Brain microvascular endothelial cell (primary cell): ENCODE results near the gene RRH.

Experiments used
- DNase-seq: peaks from one replicate; pipeline ENCODE4 v3.0.0-alpha.2; 2020
- H3K27ac ChIP-seq: fragments of 250-450 bp; sonication (Bioruptor Pico); 2 replicates; pipeline ENCODE4 v1.5.1; 2020; ENCODE audit warnings: mild to moderate bottlenecking, moderate library complexity
- H3K27me3 ChIP-seq: fragments of 250-450 bp; sonication (Bioruptor Pico); replicated peaks from 2 replicates; pipeline ENCODE4 v1.5.1; 2020; ENCODE audit warnings: mild to moderate bottlenecking
- H3K36me3 ChIP-seq: fragments of 250-450 bp; sonication (Bioruptor Pico); replicated peaks from 2 replicates; pipeline ENCODE4 v1.5.1; 2020; ENCODE audit warnings: mild to moderate bottlenecking
- H3K4me3 ChIP-seq: 2 replicates; pipeline ENCODE4 v1.5.1; 2011; ENCODE audit warnings: low read depth, mild to moderate bottlenecking, control low read depth, low read length, moderate library complexity
- CTCF ChIP-seq: IDR thresholded peaks from 2 replicates; pipeline ENCODE4 v1.5.1; 2011; ENCODE audit warnings: low read depth, mild to moderate bottlenecking, moderate library complexity, low read length, control low read depth, inconsistent platforms; ENCODE audit errors: missing control alignments
- in situ Hi-C: cut with HindIII; loops from 2 replicates; pipeline ENCODE4 v1.10.0; 2017; ENCODE audit warnings: low sequenced_read_pairs, low pct_ligation_motif_present

The RRH gene

GRCh38 chr4:109821185-109821584 is 6.6 kb upstream of the RRH start:
- TF ChIP-seq CTCF: no peak
- no peak overlapping the region for H3K27ac ChIP-seq
- in situ Hi-C loops: no loop called here
- H3K4me3 ChIP-seq: no peak overlapping the region
- H3K36me3 ChIP-seq: peaks cover 27% of the 10 kb centered on the region
- DNase-seq: no peak
- no peaks in the 10 kb centered on the region for H3K27me3 ChIP-seq

- peak; percentile 26 for TF ChIP-seq CTCF
- DNase-seq: no peak
- in situ Hi-C loops: no loop called here
Measured at GRCh38 chr4:109826719-109827118, 1.1 kb upstream of the RRH start.

DNA sequence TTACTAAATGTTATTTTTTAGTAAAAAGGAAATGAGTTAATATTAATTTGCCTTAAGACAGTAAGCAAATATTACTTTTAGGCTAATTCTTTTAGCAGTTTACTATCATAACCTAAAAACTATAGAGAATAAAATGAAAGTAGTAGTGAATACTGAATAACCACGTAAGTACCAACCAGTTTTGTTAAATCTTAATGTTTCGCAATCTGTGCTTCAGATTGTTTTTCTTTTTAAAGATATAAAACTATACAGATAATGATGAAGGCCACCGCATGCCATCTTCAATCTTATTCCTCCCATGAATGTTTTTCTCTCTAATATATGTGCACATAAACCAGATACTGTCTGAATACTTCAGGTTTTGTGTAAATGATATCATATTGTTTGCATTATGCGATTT is 6.0 kb downstream of the RRH start:
- in situ Hi-C loops: no loop called here
- Histone ChIP-seq H3K27me3 (no peaks in the 10 kb centered on the region), H3K36me3 (no peaks in the 10 kb centered on the region), H3K27ac (no peak overlapping the region), H3K4me3 (no peak overlapping the region)
- no peak for TF ChIP-seq CTCF
- DNase-seq: no peak

More at GRCh38 chr4:109826719-109827118, 1.1 kb upstream of the RRH start:
- no peak overlapping the region for H3K27ac ChIP-seq
- H3K36me3 ChIP-seq: peaks cover 17% of the 10 kb centered on the region
- H3K4me3 ChIP-seq: no peak overlapping the region
- no peaks in the 10 kb centered on the region for H3K27me3 ChIP-seq

DNA sequence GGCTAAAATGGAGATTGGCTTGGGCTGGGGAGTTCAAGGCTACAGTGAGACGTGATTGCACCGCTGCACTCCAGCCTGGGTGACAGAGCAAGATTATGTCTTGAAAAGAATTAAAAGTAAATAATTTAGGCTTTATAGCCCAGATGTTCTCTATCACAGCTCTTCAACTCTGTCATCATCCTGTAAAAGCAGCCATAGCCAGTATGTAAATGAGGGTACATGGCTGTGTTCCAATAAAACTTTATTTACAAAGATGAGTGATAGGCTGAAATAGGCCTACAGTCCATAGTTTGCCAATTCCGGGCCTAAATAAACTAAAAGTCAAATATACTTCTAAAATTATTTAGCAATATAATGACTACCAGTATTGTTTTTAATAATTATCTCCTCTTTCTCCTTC is 9.2 kb downstream of the RRH start:
- no peak for DNase-seq
- no peak for TF ChIP-seq CTCF
- no peak overlapping the region for H3K4me3 ChIP-seq
- no peaks in the 10 kb centered on the region for H3K27me3 ChIP-seq
- no peaks in the 10 kb centered on the region for H3K36me3 ChIP-seq
- in situ Hi-C loops: no loop called here
- H3K27ac ChIP-seq: no peak overlapping the region

GRCh38 chr4:109846395-109847098 is 18.8 kb downstream of the RRH start:
- no peak for TF ChIP-seq CTCF
- no peaks in the 10 kb centered on the region for H3K27me3 ChIP-seq
- no peak overlapping the region for H3K4me3 ChIP-seq
- H3K36me3 ChIP-seq: no peaks in the 10 kb centered on the region
- no peak for DNase-seq
- no peak overlapping the region for H3K27ac ChIP-seq
- in situ Hi-C loops: no loop called here

DNA sequence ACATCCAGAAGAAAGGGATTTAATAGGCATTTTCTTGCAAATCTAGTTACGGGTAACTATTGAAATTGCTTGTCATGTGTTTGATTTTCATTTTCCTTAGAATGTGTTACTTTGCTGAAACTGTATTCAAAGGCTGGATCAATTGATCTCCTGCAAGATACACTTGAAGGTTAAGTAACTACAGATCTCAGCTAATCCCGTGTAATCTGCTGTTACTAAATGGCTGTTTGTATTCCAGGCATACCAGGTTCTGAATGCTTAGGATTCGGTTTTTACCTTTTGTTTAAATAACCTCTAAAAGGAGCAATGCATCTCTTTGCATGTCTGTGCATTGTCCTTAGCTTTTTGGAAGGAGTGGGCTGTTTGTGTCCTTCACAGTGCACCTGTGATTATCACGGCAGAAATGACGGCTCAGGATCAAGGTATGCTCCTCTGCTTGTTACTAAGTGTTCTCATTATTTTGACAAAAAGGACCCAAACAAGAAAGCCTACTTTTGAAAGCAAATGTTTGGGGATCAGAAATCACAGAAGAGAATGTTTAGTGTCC is 20.2 kb downstream of the RRH start, which contains the start of gene LRIT3:
Gene LRIT3, plus strand, starts transcription at position 212 of the 547 bp plus-strand sequence. Its CDS starts 95 bp downstream, at position 307.
- in situ Hi-C loops: no loop called here
- TF ChIP-seq CTCF: no peak
- no peak within 1 kb of the TSS for H3K4me3 ChIP-seq
- no peaks in the 10 kb centered on the region for H3K36me3 ChIP-seq
- no peaks in the 10 kb centered on the region for H3K27me3 ChIP-seq
- DNase-seq: no peak
- no peak within 1 kb of the TSS for H3K27ac ChIP-seq
